HEK293 (cell line): Measurements from ENCODE around the gene CCDC78.

Experiments
- EGR2 ChIP-seq: fragments of 450-650 bp; formaldehyde crosslinking; IDR thresholded peaks from 2 replicates; pipeline ENCODE4 v1.5.1; 2016; ENCODE audit warnings: low read depth, missing biosample characterization, missing genetic modification characterization
- KLF10 ChIP-seq: fragments of 450-650 bp; IDR thresholded peaks from 2 replicates; pipeline ENCODE4 v1.5.1; 2018; ENCODE audit warnings: missing biosample characterization, mild to moderate bottlenecking, missing genetic modification characterization
- KLF7 ChIP-seq: fragments of 450-650 bp; formaldehyde crosslinking; IDR thresholded peaks from 2 replicates; pipeline ENCODE4 v1.5.1; 2016; ENCODE audit warnings: missing biosample characterization, missing genetic modification characterization, borderline replicate concordance
- MYNN ChIP-seq: fragments of 450-650 bp; formaldehyde crosslinking; IDR thresholded peaks from 2 replicates; pipeline ENCODE4 v1.5.1; 2016; ENCODE audit warnings: missing biosample characterization, missing genetic modification characterization, borderline replicate concordance
- MZF1 ChIP-seq: fragments of 450-650 bp; formaldehyde crosslinking; IDR thresholded peaks from 2 replicates; pipeline ENCODE4 v1.5.1; 2017; ENCODE audit warnings: missing biosample characterization, missing genetic modification characterization, borderline replicate concordance
- RBAK ChIP-seq: fragments of 450-650 bp; formaldehyde crosslinking; IDR thresholded peaks from 2 replicates; pipeline ENCODE4 v1.5.1; 2016; ENCODE audit warnings: missing biosample characterization, missing genetic modification characterization
- SALL2 ChIP-seq: fragments of 450-650 bp; formaldehyde crosslinking; IDR thresholded peaks from 2 replicates; pipeline ENCODE4 v1.5.0; 2017; ENCODE audit warnings: missing biosample characterization, mild to moderate bottlenecking, missing genetic modification characterization, borderline replicate concordance
- ZEB2 ChIP-seq: fragments of 450-650 bp; formaldehyde crosslinking; IDR thresholded peaks from 2 replicates; pipeline ENCODE4 v1.5.1; 2016; ENCODE audit warnings: missing biosample characterization, missing genetic modification characterization
- ZNF19 ChIP-seq: fragments of 450-650 bp; formaldehyde crosslinking; IDR thresholded peaks from 2 replicates; pipeline ENCODE4; 2016; ENCODE audit warnings: missing biosample characterization, missing genetic modification characterization, low read depth
- ZNF223 ChIP-seq: fragments of 450-650 bp; formaldehyde crosslinking; IDR thresholded peaks from 2 replicates; pipeline ENCODE4 v1.5.1; 2016; ENCODE audit warnings: missing biosample characterization, missing genetic modification characterization
- ZNF416 ChIP-seq: fragments of 450-650 bp; formaldehyde crosslinking; IDR thresholded peaks from 2 replicates; pipeline ENCODE4 v1.5.1; 2016; ENCODE audit warnings: missing biosample characterization, missing genetic modification characterization
- ZNF530 ChIP-seq: fragments of 450-650 bp; formaldehyde crosslinking; IDR thresholded peaks from 2 replicates; pipeline ENCODE4 v1.5.1; 2016; ENCODE audit warnings: low read depth, missing biosample characterization, missing genetic modification characterization
- ZNF548 ChIP-seq: fragments of 450-650 bp; formaldehyde crosslinking; IDR thresholded peaks from 2 replicates; pipeline ENCODE4 v1.5.1; 2016; ENCODE audit warnings: missing biosample characterization, missing genetic modification characterization
- ZNF561 ChIP-seq: fragments of 450-650 bp; IDR thresholded peaks from 2 replicates; pipeline ENCODE4 v1.5.1; 2018; ENCODE audit warnings: missing biosample characterization, missing genetic modification characterization, borderline replicate concordance
- ZNF571 ChIP-seq: fragments of 450-650 bp; formaldehyde crosslinking; IDR thresholded peaks from 2 replicates; pipeline ENCODE4 v1.5.0; 2017; ENCODE audit warnings: missing biosample characterization, missing genetic modification characterization
- ZNF629 ChIP-seq: fragments of 450-650 bp; formaldehyde crosslinking; IDR thresholded peaks from 2 replicates; pipeline ENCODE4 v1.5.1; 2017; ENCODE audit warnings: missing biosample characterization, missing genetic modification characterization
- ZNF701 ChIP-seq: fragments of 450-650 bp; formaldehyde crosslinking; IDR thresholded peaks from 2 replicates; pipeline ENCODE4 v1.5.1; 2016; ENCODE audit warnings: missing biosample characterization, missing genetic modification characterization
- ZNF768 ChIP-seq: fragments of 450-650 bp; formaldehyde crosslinking; IDR thresholded peaks from 2 replicates; pipeline ENCODE4 v1.5.1; 2018; ENCODE audit warnings: missing biosample characterization, mild to moderate bottlenecking, missing genetic modification characterization
- ZNF792 ChIP-seq: fragments of 450-650 bp; formaldehyde crosslinking; IDR thresholded peaks from 2 replicates; pipeline ENCODE4 v1.5.1; 2016; ENCODE audit warnings: missing biosample characterization, missing genetic modification characterization
- ZNF837 ChIP-seq: fragments of 450-650 bp; formaldehyde crosslinking; IDR thresholded peaks from 2 replicates; pipeline ENCODE4 v1.5.1; 2016; ENCODE audit warnings: missing biosample characterization, missing genetic modification characterization
- ZSCAN30 ChIP-seq: fragments of 450-650 bp; IDR thresholded peaks from 2 replicates; pipeline ENCODE4 v1.5.1; 2018; ENCODE audit warnings: missing biosample characterization, mild to moderate bottlenecking, missing genetic modification characterization, moderate library complexity
- TF ChIP-seq, protein P1 (sequence below): fragments of 450-650 bp; formaldehyde crosslinking; IDR thresholded peaks from 2 replicates; pipeline ENCODE4 v1.5.1; 2016; ENCODE audit warnings: missing biosample characterization, missing genetic modification characterization
- TF ChIP-seq, protein P2 (sequence below): fragments of 450-650 bp; formaldehyde crosslinking; IDR thresholded peaks from 2 replicates; pipeline ENCODE4 v1.5.1; 2017; ENCODE audit warnings: missing biosample characterization, missing genetic modification characterization
- TF ChIP-seq, protein P3 (sequence below): fragments of 450-650 bp; formaldehyde crosslinking; IDR thresholded peaks from 2 replicates; pipeline ENCODE4 v1.5.1; 2017; ENCODE audit warnings: missing biosample characterization, missing genetic modification characterization
- TF ChIP-seq, protein P4 (sequence below): fragments of 450-650 bp; formaldehyde crosslinking; IDR thresholded peaks from 2 replicates; pipeline ENCODE4 v1.5.1; 2016; ENCODE audit warnings: missing biosample characterization, missing genetic modification characterization
- TF ChIP-seq, protein P5 (sequence below): fragments of 450-650 bp; formaldehyde crosslinking; IDR thresholded peaks from 2 replicates; pipeline ENCODE4 v1.5.1; 2016; ENCODE audit warnings: missing biosample characterization, missing genetic modification characterization
- TF ChIP-seq, protein P6 (sequence below): fragments of 450-650 bp; formaldehyde crosslinking; IDR thresholded peaks from 2 replicates; pipeline ENCODE4 v1.5.1; 2016; ENCODE audit warnings: missing biosample characterization, missing genetic modification characterization

The CCDC78 gene

DNA sequence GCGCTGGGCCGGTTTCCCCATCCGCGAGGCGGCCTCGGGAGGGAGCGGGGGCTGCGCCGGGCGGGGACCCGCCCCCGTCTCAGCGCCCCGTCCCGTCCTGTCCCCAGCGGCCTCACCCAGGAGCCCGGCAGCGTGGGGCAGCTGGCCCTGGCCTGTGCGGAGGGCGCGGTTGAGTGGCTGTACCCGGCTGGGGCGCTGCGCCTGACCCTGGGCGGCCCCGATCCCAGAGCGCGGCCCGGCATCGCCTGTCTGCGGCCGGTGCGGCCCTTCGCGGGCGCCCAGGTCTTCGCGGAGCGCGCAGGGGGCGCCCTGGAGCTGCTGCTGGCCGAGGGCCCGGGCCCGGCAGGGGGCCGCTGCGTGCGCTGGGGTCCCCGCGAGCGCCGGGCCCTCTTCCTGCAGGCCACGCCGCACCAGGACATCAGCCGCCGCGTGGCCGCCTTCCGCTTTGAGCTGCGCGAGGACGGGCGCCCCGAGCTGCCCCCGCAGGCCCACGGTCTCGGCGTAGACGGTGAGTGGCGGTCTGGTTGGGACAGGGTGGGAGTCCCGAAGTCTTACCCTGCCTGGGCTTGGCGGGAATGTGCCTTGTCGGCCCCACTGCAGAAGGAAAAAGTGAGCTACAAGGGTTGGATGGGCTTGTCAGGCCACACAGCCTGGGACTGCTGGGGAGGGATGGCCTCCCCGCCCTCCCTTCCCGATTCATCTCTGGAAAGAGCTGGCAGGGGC, 10.6 kb downstream of the CCDC78 start (continued):
- TF ChIP-seq, protein P1, sequence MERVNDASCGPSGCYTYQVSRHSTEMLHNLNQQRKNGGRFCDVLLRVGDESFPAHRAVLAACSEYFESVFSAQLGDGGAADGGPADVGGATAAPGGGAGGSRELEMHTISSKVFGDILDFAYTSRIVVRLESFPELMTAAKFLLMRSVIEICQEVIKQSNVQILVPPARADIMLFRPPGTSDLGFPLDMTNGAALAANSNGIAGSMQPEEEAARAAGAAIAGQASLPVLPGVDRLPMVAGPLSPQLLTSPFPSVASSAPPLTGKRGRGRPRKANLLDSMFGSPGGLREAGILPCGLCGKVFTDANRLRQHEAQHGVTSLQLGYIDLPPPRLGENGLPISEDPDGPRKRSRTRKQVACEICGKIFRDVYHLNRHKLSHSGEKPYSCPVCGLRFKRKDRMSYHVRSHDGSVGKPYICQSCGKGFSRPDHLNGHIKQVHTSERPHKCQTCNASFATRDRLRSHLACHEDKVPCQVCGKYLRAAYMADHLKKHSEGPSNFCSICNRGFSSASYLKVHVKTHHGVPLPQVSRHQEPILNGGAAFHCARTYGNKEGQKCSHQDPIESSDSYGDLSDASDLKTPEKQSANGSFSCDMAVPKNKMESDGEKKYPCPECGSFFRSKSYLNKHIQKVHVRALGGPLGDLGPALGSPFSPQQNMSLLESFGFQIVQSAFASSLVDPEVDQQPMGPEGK (tag by site-specific recombination), result peak; percentile 65
- TF ChIP-seq MYNN (tag by site-specific recombination) (no peak), ZSCAN30 (tag by site-specific recombination) (0 out of 2 replicates have a peak, but pooled peaks have one; percentile 30), ZEB2 (0 out of 2 replicates have a peak, but pooled peaks have one; percentile 36), ZNF548 (tag by site-specific recombination) (no peak), ZNF792 (peak; percentile 44; the same call in 1 of the 2 replicates), ZNF19 (tag by site-specific recombination) (no peak), ZNF768 (tag by site-specific recombination) (no peak), ZNF530 (tag by site-specific recombination) (no peak), MZF1 (tag by site-specific recombination) (no peak), KLF7 (tag by site-specific recombination) (no peak), ZNF701 (tag by site-specific recombination) (no peak), RBAK (tag by site-specific recombination) (no peak), ZNF571 (tag by site-specific recombination) (no peak), EGR2 (tag by site-specific recombination) (no peak), ZNF223 (tag by site-specific recombination) (no peak), KLF10 (tag by site-specific recombination) (0 out of 2 replicates have a peak, but pooled peaks have one; percentile 27), ZNF837 (tag by site-specific recombination) (no peak), SALL2 (tag by site-specific recombination) (no peak), ZNF561 (tag by site-specific recombination) (peak; percentile 69; the same call in 1 of the 2 replicates), ZNF629 (no peak), ZNF416 (tag by site-specific recombination) (no peak)
- TF ChIP-seq, protein P2, sequence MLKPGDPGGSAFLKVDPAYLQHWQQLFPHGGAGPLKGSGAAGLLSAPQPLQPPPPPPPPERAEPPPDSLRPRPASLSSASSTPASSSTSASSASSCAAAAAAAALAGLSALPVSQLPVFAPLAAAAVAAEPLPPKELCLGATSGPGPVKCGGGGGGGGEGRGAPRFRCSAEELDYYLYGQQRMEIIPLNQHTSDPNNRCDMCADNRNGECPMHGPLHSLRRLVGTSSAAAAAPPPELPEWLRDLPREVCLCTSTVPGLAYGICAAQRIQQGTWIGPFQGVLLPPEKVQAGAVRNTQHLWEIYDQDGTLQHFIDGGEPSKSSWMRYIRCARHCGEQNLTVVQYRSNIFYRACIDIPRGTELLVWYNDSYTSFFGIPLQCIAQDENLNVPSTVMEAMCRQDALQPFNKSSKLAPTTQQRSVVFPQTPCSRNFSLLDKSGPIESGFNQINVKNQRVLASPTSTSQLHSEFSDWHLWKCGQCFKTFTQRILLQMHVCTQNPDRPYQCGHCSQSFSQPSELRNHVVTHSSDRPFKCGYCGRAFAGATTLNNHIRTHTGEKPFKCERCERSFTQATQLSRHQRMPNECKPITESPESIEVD (tag by site-specific recombination), result no peak
- TF ChIP-seq, protein P3, sequence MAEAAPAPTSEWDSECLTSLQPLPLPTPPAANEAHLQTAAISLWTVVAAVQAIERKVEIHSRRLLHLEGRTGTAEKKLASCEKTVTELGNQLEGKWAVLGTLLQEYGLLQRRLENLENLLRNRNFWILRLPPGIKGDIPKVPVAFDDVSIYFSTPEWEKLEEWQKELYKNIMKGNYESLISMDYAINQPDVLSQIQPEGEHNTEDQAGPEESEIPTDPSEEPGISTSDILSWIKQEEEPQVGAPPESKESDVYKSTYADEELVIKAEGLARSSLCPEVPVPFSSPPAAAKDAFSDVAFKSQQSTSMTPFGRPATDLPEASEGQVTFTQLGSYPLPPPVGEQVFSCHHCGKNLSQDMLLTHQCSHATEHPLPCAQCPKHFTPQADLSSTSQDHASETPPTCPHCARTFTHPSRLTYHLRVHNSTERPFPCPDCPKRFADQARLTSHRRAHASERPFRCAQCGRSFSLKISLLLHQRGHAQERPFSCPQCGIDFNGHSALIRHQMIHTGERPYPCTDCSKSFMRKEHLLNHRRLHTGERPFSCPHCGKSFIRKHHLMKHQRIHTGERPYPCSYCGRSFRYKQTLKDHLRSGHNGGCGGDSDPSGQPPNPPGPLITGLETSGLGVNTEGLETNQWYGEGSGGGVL (tag by site-specific recombination), result peak; percentile 43; the same call in 1 of the 2 replicates
- TF ChIP-seq, protein P4, sequence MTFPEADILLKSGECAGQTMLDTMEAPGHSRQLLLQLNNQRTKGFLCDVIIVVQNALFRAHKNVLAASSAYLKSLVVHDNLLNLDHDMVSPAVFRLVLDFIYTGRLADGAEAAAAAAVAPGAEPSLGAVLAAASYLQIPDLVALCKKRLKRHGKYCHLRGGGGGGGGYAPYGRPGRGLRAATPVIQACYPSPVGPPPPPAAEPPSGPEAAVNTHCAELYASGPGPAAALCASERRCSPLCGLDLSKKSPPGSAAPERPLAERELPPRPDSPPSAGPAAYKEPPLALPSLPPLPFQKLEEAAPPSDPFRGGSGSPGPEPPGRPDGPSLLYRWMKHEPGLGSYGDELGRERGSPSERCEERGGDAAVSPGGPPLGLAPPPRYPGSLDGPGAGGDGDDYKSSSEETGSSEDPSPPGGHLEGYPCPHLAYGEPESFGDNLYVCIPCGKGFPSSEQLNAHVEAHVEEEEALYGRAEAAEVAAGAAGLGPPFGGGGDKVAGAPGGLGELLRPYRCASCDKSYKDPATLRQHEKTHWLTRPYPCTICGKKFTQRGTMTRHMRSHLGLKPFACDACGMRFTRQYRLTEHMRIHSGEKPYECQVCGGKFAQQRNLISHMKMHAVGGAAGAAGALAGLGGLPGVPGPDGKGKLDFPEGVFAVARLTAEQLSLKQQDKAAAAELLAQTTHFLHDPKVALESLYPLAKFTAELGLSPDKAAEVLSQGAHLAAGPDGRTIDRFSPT (tag by site-specific recombination), result peak; percentile 17; the same call in 1 of the 2 replicates
- TF ChIP-seq, protein P5, sequence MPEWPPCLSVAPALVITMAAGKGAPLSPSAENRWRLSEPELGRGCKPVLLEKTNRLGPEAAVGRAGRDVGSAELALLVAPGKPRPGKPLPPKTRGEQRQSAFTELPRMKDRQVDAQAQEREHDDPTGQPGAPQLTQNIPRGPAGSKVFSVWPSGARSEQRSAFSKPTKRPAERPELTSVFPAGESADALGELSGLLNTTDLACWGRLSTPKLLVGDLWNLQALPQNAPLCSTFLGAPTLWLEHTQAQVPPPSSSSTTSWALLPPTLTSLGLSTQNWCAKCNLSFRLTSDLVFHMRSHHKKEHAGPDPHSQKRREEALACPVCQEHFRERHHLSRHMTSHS (tag by site-specific recombination), result no peak
- TF ChIP-seq, protein P6, sequence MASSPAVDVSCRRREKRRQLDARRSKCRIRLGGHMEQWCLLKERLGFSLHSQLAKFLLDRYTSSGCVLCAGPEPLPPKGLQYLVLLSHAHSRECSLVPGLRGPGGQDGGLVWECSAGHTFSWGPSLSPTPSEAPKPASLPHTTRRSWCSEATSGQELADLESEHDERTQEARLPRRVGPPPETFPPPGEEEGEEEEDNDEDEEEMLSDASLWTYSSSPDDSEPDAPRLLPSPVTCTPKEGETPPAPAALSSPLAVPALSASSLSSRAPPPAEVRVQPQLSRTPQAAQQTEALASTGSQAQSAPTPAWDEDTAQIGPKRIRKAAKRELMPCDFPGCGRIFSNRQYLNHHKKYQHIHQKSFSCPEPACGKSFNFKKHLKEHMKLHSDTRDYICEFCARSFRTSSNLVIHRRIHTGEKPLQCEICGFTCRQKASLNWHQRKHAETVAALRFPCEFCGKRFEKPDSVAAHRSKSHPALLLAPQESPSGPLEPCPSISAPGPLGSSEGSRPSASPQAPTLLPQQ (tag by site-specific recombination), result peak; percentile 59; the same call in 1 of the 2 replicates
